ENCODE data around the gene GOLM1. TPM values are rescaled to one million over a fixed set of nuclear protein-coding genes. Genes with fewer than 3 reads are reported as not detected.

Gene GOLM1
- total RNA-seq, 4 donors from 2014 or later: 2.0 to 13.6 (median 4.3) TPM

DNA sequence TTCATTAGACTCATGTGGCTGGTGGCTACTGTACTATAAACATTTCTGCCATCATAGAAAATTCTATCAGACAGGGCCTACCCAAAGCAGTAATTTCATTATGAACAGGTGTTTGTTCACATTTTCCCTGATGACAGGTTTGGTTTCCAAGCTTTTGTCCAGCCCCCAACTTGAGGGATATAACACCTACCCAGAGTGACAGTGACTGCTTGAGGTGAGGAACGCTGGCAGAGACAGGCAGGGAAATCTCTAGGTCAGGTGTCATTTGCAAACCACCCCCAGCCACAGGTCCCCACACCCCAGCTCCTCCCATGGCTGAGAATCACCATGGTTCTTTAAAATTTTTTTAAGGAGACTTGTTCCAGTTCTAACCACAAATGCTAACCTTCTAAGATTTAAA lies 25.5 kb downstream of the GOLM1 start:
- H3K4me3 ChIP-seq: no peak overlapping the region
- intact Hi-C loops (cut with DNase I): no loop called here
- no peak overlapping the region for H3K27ac ChIP-seq
- no peaks in the 10 kb centered on the region for H3K9me3 ChIP-seq
- no peaks in the 10 kb centered on the region for H3K4me1 ChIP-seq
- no peaks in the 10 kb centered on the region for H3K27me3 ChIP-seq
- TF ChIP-seq, protein P1, sequence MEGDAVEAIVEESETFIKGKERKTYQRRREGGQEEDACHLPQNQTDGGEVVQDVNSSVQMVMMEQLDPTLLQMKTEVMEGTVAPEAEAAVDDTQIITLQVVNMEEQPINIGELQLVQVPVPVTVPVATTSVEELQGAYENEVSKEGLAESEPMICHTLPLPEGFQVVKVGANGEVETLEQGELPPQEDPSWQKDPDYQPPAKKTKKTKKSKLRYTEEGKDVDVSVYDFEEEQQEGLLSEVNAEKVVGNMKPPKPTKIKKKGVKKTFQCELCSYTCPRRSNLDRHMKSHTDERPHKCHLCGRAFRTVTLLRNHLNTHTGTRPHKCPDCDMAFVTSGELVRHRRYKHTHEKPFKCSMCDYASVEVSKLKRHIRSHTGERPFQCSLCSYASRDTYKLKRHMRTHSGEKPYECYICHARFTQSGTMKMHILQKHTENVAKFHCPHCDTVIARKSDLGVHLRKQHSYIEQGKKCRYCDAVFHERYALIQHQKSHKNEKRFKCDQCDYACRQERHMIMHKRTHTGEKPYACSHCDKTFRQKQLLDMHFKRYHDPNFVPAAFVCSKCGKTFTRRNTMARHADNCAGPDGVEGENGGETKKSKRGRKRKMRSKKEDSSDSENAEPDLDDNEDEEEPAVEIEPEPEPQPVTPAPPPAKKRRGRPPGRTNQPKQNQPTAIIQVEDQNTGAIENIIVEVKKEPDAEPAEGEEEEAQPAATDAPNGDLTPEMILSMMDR (IDR thresholded peaks at IDR 0.05): no peak
- no peak for DNase-seq
- H3K36me3 ChIP-seq: peaks cover 0 to 8% (median 0%) of the 10 kb centered on the region in 3 donors
- WGBS, 2 donors: 60 to 67% methylated on average over 1 of the region's 1 CpG

DNA sequence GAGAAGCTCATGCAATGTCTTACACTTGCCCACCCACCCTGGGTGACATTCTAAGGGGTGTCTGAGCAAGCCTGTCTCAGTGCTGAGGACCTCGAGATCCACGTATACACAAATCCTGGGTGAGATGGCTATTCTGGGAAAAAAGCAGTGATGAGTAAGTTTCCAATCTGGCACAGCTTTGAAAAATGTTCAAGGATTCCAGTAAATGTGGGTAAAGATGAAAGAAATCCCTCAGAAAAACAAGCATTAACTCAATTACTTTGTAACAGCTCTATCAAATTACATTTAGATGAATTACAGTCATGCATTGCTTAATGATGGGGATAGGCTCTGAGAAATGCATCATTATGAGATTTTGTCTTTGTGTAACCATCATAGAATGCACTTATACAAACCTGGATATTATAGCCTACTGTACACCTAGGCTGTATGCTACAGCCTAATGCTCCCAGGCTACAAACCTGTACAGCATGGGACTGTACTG lies 26.9 kb downstream of the GOLM1 start:
- no peak for TF ChIP-seq POLR2A (IDR thresholded peaks at IDR 0.05)
- TF ChIP-seq, protein P1 (IDR thresholded peaks at IDR 0.05): no peak
- no peak for DNase-seq
- peaks cover 0 to 6% (median 0%) of the 10 kb centered on the region in 3 donors for H3K36me3 ChIP-seq
- no peak overlapping the region for H3K27ac ChIP-seq
- H3K4me1 ChIP-seq: no peaks in the 10 kb centered on the region
- no peak overlapping the region for H3K4me3 ChIP-seq
- no peaks in the 10 kb centered on the region for H3K9me3 ChIP-seq
- no peaks in the 10 kb centered on the region for H3K27me3 ChIP-seq
- WGBS, 2 donors: 45 to 62% methylated on average over 2 of the region's 2 CpGs
- intact Hi-C loops (cut with DNase I): no loop called here

DNA sequence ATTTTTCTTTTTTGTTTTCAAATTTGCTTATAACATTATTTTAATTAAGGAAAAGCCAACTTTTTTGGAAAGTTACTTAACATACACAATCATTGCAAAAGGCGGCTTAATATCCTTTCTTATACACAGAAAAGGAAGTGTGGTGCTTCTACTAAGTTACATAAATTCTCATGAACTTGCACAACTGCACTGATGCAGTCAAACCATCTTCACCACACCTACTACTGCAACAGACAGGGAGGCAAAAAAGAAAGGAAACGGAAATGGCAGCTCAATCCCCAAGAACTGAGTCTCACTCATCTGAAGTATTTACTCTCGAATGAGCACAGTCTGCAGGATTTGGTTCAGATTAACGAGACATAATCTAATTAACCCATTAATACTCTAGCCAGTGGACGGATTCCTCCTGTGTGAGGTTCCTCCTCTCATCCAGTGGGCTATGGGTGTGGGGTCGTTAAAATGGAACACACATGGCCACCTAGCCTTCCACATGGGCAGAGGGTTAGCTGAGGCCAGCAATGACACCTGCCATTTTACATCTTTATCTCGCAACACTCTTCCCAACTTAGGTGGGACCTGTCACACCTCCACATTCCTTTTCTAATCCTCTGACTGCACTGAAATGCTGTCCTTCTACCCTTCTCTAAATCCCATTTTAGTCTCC lies 30.0 kb downstream of the GOLM1 start:
- no peak for DNase-seq
- Histone ChIP-seq H3K36me3 (no peaks in the 10 kb centered on the region), H3K9me3 (no peaks in the 10 kb centered on the region), H3K27ac (no peak overlapping the region), H3K27me3 (no peaks in the 10 kb centered on the region), H3K4me1 (no peaks in the 10 kb centered on the region), H3K4me3 (no peak overlapping the region)
- intact Hi-C loops (cut with DNase I): no loop called here
- 71 to 78% methylated on average over 7 of the region's 7 CpGs for WGBS, 2 donors
- TF ChIP-seq POLR2A (IDR thresholded peaks at IDR 0.05): no peak
- TF ChIP-seq, protein P1 (IDR thresholded peaks at IDR 0.05): no peak

DNA sequence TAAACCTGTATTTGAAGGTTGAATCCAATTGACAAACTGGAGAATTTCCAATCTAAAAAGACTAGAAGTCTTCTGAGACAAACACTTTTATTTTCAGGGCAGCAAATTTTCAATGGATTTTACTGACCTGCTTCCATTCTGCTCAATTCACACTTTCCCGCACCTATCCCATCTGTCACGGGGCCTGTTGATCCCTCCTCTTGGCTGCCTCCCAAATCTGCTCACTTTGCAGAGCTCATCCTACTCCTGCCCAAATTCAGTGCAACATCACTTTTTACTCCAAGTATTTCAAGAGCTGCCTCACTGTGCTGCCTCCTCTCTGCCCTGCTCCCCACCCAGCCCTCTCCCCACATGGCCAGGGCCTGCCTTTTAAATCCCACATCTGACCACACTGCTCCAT lies 35.1 kb downstream of the GOLM1 start:
- 80 to 90% methylated on average over 2 of the region's 2 CpGs for WGBS, 2 donors
- Histone ChIP-seq H3K27me3 (no peaks in the 10 kb centered on the region), H3K9me3 (no peaks in the 10 kb centered on the region), H3K36me3 (no peaks in the 10 kb centered on the region), H3K4me1 (no peaks in the 10 kb centered on the region), H3K27ac (no peak overlapping the region), H3K4me3 (no peak overlapping the region)
- no peak for DNase-seq
- TF ChIP-seq POLR2A (IDR thresholded peaks at IDR 0.05): no peak
- TF ChIP-seq, protein P1 (IDR thresholded peaks at IDR 0.05): no peak
- intact Hi-C loops (cut with DNase I): no loop called here

DNA sequence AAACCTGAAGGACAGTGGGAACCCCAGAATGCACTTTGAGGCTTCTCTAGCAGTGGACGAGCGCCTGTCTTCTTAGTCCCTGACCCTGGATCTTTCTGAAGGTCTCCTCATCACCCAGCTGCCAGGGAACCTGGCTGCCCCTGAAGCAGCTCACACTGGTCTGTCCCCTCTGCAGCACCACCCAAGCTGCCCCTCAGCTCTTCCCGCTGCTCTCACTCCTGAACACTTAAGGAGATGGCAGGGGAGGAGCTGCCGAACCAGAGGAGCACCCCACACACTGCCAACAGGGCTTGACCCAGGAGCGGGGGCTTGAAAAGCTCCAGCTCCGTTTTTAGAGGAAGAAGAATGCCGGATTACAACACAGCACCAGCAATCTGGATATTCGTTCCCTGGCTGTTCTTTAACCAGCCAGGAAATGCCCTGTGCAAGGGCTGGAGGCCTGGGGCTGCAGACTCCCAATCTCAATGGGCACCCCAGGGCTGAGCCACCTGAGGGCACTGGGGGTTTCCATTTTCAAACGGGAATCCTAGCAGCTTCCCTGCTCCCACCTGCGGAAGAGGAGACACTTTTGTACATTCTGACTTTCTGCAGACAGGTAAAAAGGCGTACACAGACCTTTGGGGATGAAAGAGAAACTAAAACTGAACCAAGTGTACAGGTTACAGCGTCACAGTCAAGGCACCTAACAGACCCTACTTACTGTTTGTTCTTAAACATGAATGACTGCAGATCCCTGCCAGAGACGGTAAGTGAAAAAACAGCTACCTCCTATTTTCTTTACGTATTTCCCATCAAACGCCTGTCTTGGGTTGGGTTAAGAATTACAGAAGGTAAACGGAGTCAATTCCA lies 36.3 kb downstream of the GOLM1 start:
- H3K4me3 ChIP-seq: no peak overlapping the region
- no peaks in the 10 kb centered on the region for H3K36me3 ChIP-seq
- intact Hi-C loops (cut with DNase I): no loop called here
- TF ChIP-seq POLR2A (IDR thresholded peaks at IDR 0.05): no peak
- no peaks in the 10 kb centered on the region for H3K27me3 ChIP-seq
- DNase-seq: no peak
- no peaks in the 10 kb centered on the region for H3K9me3 ChIP-seq
- no peaks in the 10 kb centered on the region for H3K4me1 ChIP-seq
- H3K27ac ChIP-seq: no peak overlapping the region
- 84 to 85% methylated on average over 9 to 13 of the region's 16 CpGs for WGBS, 2 donors

Measured in esophagus squamous epithelium (tissue), 5 donors.